Parathyroid adenoma (tissue), 2 donors: ENCODE data around the gene ZFAND3.

Experiments used
- H2AFZ ChIP-seq: fragments of 300-600 bp; sonication (generic); one replicate; pipeline ENCODE4 v1.7.0; 2017; ENCODE audit warnings: antibody characterized with exemption, mild to moderate bottlenecking
- H3K27ac ChIP-seq: fragments of 300-600 bp; sonication (generic); one replicate; pipeline ENCODE4 v1.7.0; 2017
- H3K27me3 ChIP-seq: fragments of 300-600 bp; sonication (generic); one replicate; pipeline ENCODE4 v1.7.0; 2017; ENCODE audit warnings: low read length; ENCODE audit not compliant: control insufficient read depth, insufficient read depth
- H3K36me3 ChIP-seq: fragments of 300-600 bp; sonication (generic); one replicate; pipeline ENCODE4 v1.7.0; 2017; ENCODE audit warnings: low read length; ENCODE audit not compliant: control insufficient read depth, insufficient read depth
- H3K4me1 ChIP-seq: fragments of 300-600 bp; sonication (generic); one replicate; pipeline ENCODE4 v1.7.0; 2017; ENCODE audit warnings: control low read depth
- H3K4me2 ChIP-seq: fragments of 300-600 bp; sonication (generic); one replicate; pipeline ENCODE4 v1.7.0; 2017; ENCODE audit warnings: low read length
- H3K4me3 ChIP-seq: fragments of 300-600 bp; sonication (generic); one replicate; pipeline ENCODE4 v1.7.0; 2017; ENCODE audit warnings: low read depth, low read length
- H3K79me2 ChIP-seq: fragments of 300-600 bp; sonication (generic); one replicate; pipeline ENCODE4 v1.7.0; 2017; ENCODE audit warnings: control low read depth
- H3K9ac ChIP-seq: fragments of 300-600 bp; sonication (generic); one replicate; pipeline ENCODE4 v1.7.0; 2017; ENCODE audit warnings: mild to moderate bottlenecking
- H3K9me3 ChIP-seq: fragments of 300-600 bp; sonication (generic); one replicate; pipeline ENCODE4 v1.7.0; 2017; ENCODE audit warnings: low read length; ENCODE audit not compliant: control insufficient read depth
- CTCF ChIP-seq: fragments of 300-600 bp; sonication (generic); IDR thresholded peaks from one replicate; pipeline ENCODE4 v1.7.0; 2017; ENCODE audit warnings: antibody characterized with exemption, mild to moderate bottlenecking
- donor health status: primary hyperparathyroidism.

ZFAND3 gene

GRCh38 chr6:38161754-38162492 lies 342.4 kb downstream of the ZFAND3 start:
- no peaks in the 10 kb centered on the region for H3K27me3 ChIP-seq
- no peaks in the 10 kb centered on the region for H3K36me3 ChIP-seq
- no peaks in the 10 kb centered on the region for H3K79me2 ChIP-seq
- no peak overlapping the region for H3K4me3 ChIP-seq
- H3K27ac ChIP-seq: no peak overlapping the region
- no peak overlapping the region for H3K4me2 ChIP-seq
- H2AFZ ChIP-seq: no peak overlapping the region
- H3K9ac ChIP-seq: no peak overlapping the region
- no peaks in the 10 kb centered on the region for H3K9me3 ChIP-seq
- H3K4me1 ChIP-seq: no peaks in the 10 kb centered on the region
- no peak for TF ChIP-seq CTCF

GRCh38 chr6:38162493-38163185 lies 343.1 kb downstream of the ZFAND3 start:
- Histone ChIP-seq H3K36me3 (no peaks in the 10 kb centered on the region), H2AFZ (no peak overlapping the region), H3K27ac (no peak overlapping the region), H3K9ac (no peak overlapping the region), H3K79me2 (no peaks in the 10 kb centered on the region), H3K4me1 (no peaks in the 10 kb centered on the region), H3K9me3 (no peaks in the 10 kb centered on the region), H3K4me3 (no peak overlapping the region), H3K4me2 (no peak overlapping the region), H3K27me3 (no peaks in the 10 kb centered on the region)
- TF ChIP-seq CTCF: no peak

- Histone ChIP-seq H3K4me2 (no peak overlapping the region), H3K9ac (no peak overlapping the region), H3K27ac (no peak overlapping the region), H3K4me1 (no peaks in the 10 kb centered on the region), H3K9me3 (no peaks in the 10 kb centered on the region), H3K4me3 (no peak overlapping the region), H3K27me3 (no peaks in the 10 kb centered on the region), H3K79me2 (no peaks in the 10 kb centered on the region), H2AFZ (no peak overlapping the region), H3K36me3 (no peaks in the 10 kb centered on the region)
- no peak for TF ChIP-seq CTCF
These were observed 343.9 kb downstream of the ZFAND3 start for GRCh38 chr6:38163186-38164130.

- H3K4me1 ChIP-seq: no peaks in the 10 kb centered on the region
- no peak overlapping the region for H3K27ac ChIP-seq
- H3K9ac ChIP-seq: no peak overlapping the region
- no peaks in the 10 kb centered on the region for H3K9me3 ChIP-seq
- no peak overlapping the region for H2AFZ ChIP-seq
- H3K79me2 ChIP-seq: no peaks in the 10 kb centered on the region
- no peak overlapping the region for H3K4me2 ChIP-seq
- H3K27me3 ChIP-seq: no peaks in the 10 kb centered on the region
- TF ChIP-seq CTCF: no peak
- no peaks in the 10 kb centered on the region for H3K36me3 ChIP-seq
- no peak overlapping the region for H3K4me3 ChIP-seq
These were observed 344.6 kb downstream of the ZFAND3 start for GRCh38 chr6:38164131-38164481.
